DND-41 (cell line): ENCODE results near the gene KISS1.

ENCODE experiments used
- ATAC-seq: fragments of 200-7000 bp; cut with Tn5 transposase; 3 replicates; pipeline ENCODE4 v1.9.1; 2021; ENCODE audit warnings: low read depth; ENCODE audit not compliant: insufficient read depth
- DNase-seq: peaks from one replicate; pipeline ENCODE4 v3.0.0-alpha.2; 2020
- H2AFZ ChIP-seq: 2 replicates; pipeline ENCODE4 v1.6.0; 2012; ENCODE audit warnings: low read depth, low read length
- H3K27ac ChIP-seq: 2 replicates; pipeline ENCODE4 v1.5.1; 2012; ENCODE audit warnings: low read length, inconsistent platforms
- H3K27me3 ChIP-seq: fragments of 200-600 bp; sonication (generic); 2 replicates; pipeline ENCODE4 v1.6.0; 2012; ENCODE audit warnings: low read length, mild to moderate bottlenecking, inconsistent platforms; ENCODE audit not compliant: insufficient read depth, poor library complexity
- H3K36me3 ChIP-seq: 2 replicates; pipeline ENCODE4 v1.5.1; 2012; ENCODE audit warnings: low read length, inconsistent platforms; ENCODE audit not compliant: insufficient read depth
- H3K4me1 ChIP-seq: 2 replicates; pipeline ENCODE4 v1.5.1; 2012; ENCODE audit warnings: mild to moderate bottlenecking, low read length; ENCODE audit not compliant: insufficient read depth
- H3K4me2 ChIP-seq: 2 replicates; pipeline ENCODE4 v1.6.0; 2012; ENCODE audit warnings: mild to moderate bottlenecking, moderate library complexity, low read length, inconsistent platforms; ENCODE audit not compliant: insufficient read depth
- H3K4me3 ChIP-seq, 2 experiments: fragments of 200-600 bp in 1 of 2; shearing (Covaris generic) in 1 of 2; 2 replicates each; pipeline ENCODE4 v1.5.1; 2012 to 2016; ENCODE audit warnings: inconsistent platforms in 2 of 2, low read length in 2 of 2, mild to moderate bottlenecking in 2 of 2, low read depth in 1 of 2, moderate library complexity in 1 of 2
- H3K79me2 ChIP-seq: 2 replicates; pipeline ENCODE4 v1.6.0; 2012; ENCODE audit warnings: low read length, inconsistent platforms; ENCODE audit not compliant: insufficient read depth
- H3K9ac ChIP-seq: 2 replicates; pipeline ENCODE4 v1.6.0; 2012; ENCODE audit warnings: low read depth, mild to moderate bottlenecking, inconsistent platforms, low read length, moderate library complexity
- H3K9me3 ChIP-seq: 2 replicates; pipeline ENCODE4 v1.5.1; 2012; ENCODE audit warnings: low read length, moderate library complexity, mild to moderate bottlenecking, inconsistent platforms; ENCODE audit not compliant: insufficient read depth, severe bottlenecking
- H4K20me1 ChIP-seq: 2 replicates; pipeline ENCODE4 v1.6.0; 2012; ENCODE audit warnings: low read length; ENCODE audit not compliant: insufficient read depth
- EZH2 ChIP-seq: IDR thresholded peaks from 3 replicates; pipeline ENCODE4 v1.6.1; 2012; ENCODE audit warnings: borderline replicate concordance, low read depth, mild to moderate bottlenecking, moderate library complexity, low read length, inconsistent platforms; ENCODE audit not compliant: severe bottlenecking
- TF ChIP-seq, protein P1 (sequence below): IDR thresholded peaks from 2 replicates; pipeline ENCODE4 v1.5.1; 2012; ENCODE audit warnings: borderline replicate concordance, low read length, moderate library complexity, mild to moderate bottlenecking; ENCODE audit not compliant: poor library complexity, severe bottlenecking; ENCODE audit errors: extremely low read depth

Gene KISS1

GRCh38 chr1:204161609-204162493 is 34.4 kb downstream of the KISS1 start:
- no peak overlapping the region for H2AFZ ChIP-seq
- H3K27ac ChIP-seq: no peak overlapping the region
- H3K9me3 ChIP-seq: no peaks in the 10 kb centered on the region
- DNase-seq: no peak
- H3K27me3 ChIP-seq: peaks cover 2% of the 10 kb centered on the region
- no peak overlapping the region for H3K4me3 ChIP-seq
- no peaks in the 10 kb centered on the region for H3K4me1 ChIP-seq
- no peak for TF ChIP-seq EZH2
- TF ChIP-seq, protein P1, sequence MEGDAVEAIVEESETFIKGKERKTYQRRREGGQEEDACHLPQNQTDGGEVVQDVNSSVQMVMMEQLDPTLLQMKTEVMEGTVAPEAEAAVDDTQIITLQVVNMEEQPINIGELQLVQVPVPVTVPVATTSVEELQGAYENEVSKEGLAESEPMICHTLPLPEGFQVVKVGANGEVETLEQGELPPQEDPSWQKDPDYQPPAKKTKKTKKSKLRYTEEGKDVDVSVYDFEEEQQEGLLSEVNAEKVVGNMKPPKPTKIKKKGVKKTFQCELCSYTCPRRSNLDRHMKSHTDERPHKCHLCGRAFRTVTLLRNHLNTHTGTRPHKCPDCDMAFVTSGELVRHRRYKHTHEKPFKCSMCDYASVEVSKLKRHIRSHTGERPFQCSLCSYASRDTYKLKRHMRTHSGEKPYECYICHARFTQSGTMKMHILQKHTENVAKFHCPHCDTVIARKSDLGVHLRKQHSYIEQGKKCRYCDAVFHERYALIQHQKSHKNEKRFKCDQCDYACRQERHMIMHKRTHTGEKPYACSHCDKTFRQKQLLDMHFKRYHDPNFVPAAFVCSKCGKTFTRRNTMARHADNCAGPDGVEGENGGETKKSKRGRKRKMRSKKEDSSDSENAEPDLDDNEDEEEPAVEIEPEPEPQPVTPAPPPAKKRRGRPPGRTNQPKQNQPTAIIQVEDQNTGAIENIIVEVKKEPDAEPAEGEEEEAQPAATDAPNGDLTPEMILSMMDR: no peak
- ATAC-seq: no peak
- H3K9ac ChIP-seq: no peak overlapping the region
- H4K20me1 ChIP-seq: no peaks in the 10 kb centered on the region; the same call in 1 of the 2 replicates
- H3K4me2 ChIP-seq: no peak overlapping the region
- H3K79me2 ChIP-seq: no peaks in the 10 kb centered on the region
- H3K36me3 ChIP-seq: no peaks in the 10 kb centered on the region

- H3K9me3 ChIP-seq: no peaks in the 10 kb centered on the region
- H3K36me3 ChIP-seq: no peaks in the 10 kb centered on the region
- H4K20me1 ChIP-seq: no peaks in the 10 kb centered on the region; the same call in none of the 2 replicates
- no peak overlapping the region for H3K27ac ChIP-seq
- H3K4me3 ChIP-seq: no peak overlapping the region
- H3K27me3 ChIP-seq: peaks cover 2% of the 10 kb centered on the region
- no peak for DNase-seq
- H3K4me2 ChIP-seq: no peak overlapping the region
- no peak overlapping the region for H3K9ac ChIP-seq
- no peak overlapping the region for H2AFZ ChIP-seq
- no peaks in the 10 kb centered on the region for H3K79me2 ChIP-seq
- no peak for TF ChIP-seq EZH2
- TF ChIP-seq, protein P1: no peak
- ATAC-seq: no peak
- no peaks in the 10 kb centered on the region for H3K4me1 ChIP-seq
Observed at GRCh38 chr1:204157962-204158361, 38.3 kb downstream of the KISS1 start.

DNA sequence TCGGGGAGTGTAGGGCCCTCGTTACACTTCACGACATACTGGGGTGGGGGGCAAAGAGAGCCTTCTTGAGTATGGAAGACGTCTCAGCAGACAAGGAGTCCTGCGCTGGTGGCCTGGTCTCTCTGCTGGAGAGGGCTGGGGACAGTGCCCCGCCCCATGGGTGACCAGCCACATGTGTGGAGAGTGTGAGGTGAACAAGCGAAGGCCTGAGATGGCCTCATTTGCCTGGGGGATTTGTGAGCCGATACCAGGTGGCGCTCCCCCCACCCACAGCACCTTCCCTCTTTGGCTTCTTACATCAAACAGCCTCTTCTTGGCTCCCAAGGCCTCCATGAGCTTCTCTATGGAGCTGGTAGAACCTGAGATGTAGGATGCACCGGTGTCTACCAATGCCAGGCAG is 40.4 kb downstream of the KISS1 start:
- TF ChIP-seq, protein P1: no peak
- no peak for TF ChIP-seq EZH2
- H2AFZ ChIP-seq: no peak overlapping the region
- H3K4me2 ChIP-seq: no peak overlapping the region
- H3K27me3 ChIP-seq: no peaks in the 10 kb centered on the region
- ATAC-seq (no peak), DNase-seq (no peak)
- no peaks in the 10 kb centered on the region for H3K36me3 ChIP-seq
- no peaks in the 10 kb centered on the region; the same call in none of the 2 replicates for H4K20me1 ChIP-seq
- no peaks in the 10 kb centered on the region for H3K79me2 ChIP-seq
- H3K4me3 ChIP-seq: no peak overlapping the region
- no peak overlapping the region for H3K27ac ChIP-seq
- H3K9me3 ChIP-seq: no peaks in the 10 kb centered on the region
- H3K4me1 ChIP-seq: no peaks in the 10 kb centered on the region
- no peak overlapping the region for H3K9ac ChIP-seq
